NCI-H146 treated with DMSO at 0.1 percent for 48 hours (cell line): ENCODE data around the gene SH3BP5.

Experiments used
- DNase-seq: peaks from one replicate; lab custom pipeline; 2025; ENCODE audit not compliant: unreplicated experiment; lab: John Stamatoyannopoulos, UW

The SH3BP5 gene

DNA sequence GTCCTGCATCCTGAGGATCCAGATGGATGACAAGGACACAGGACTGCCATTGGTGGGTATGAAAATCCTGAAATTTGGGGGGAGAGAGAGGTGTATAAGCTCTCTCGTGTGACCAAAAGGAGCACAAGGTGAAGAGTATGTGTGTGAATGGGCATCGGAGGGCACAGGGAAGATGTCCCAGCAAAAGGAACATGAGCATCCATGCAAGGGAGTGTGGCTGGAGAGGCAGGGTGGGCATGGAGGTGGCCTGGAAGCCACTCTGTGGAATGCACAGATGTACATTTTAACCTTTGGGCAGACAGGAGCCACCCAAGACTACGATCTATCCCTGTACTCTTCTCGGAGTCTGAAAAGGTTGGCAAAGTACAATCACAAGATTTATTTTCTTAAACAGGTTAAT is 71.9 kb downstream of the SH3BP5 start:
- DNase-seq = no peak

DNA sequence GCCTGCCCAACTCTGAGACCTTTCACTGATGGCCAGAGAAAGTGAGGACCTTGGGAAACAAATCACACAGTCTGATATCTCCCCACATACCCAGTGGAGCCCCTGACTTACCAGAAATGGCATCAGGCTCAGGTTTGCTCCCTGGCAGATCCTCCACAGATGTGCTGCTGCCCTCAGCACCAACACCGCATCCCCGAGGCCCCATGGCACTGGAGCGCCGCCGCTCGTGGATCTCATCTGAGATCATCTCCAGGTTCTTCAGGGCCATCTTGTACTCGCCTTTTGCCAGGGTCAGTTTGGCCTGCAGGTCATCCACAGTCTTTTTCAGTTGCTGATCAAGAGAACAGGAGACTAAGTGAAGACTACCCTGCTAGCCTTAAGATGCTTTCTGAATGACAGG is 73.7 kb downstream of the SH3BP5 start:
- DNase-seq = no peak

- DNase-seq = no peak
Measured at GRCh38 chr3:15256861-15257341, 75.5 kb downstream of the SH3BP5 start.

- DNase-seq = no peak
Measured at GRCh38 chr3:15255215-15255614, 77.2 kb downstream of the SH3BP5 start.

GRCh38 chr3:15253023-15253697 is 79.2 kb downstream of the SH3BP5 start:
- DNase-seq = no peak

DNA sequence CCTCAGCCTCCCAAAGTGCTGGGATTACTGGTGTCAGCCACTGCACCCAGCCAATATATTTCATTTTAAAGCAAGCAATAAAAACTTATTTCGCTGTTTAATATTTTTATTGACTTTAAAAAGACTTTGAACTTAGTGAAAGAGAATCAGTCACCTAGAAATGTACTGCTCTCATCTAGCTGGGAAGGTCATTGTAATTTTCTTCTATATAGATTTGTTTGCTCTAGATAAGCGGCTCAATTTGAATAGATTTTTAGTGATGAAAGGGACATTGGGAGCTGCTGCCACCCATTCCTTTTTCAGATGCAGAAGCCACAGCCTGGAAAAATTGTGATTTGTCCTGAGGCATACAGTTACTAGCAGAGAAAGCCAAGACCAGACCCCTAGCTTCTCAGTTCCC is 86.2 kb downstream of the SH3BP5 start:
- DNase-seq = peak; percentile 31

- no peak for DNase-seq
Measured at GRCh38 chr3:15243822-15244482, 88.4 kb downstream of the SH3BP5 start.

- DNase-seq = no peak
Measured at GRCh38 chr3:15241341-15241740, 91.0 kb downstream of the SH3BP5 start.

- DNase-seq = no peak
Measured at GRCh38 chr3:15229262-15229661, 103.1 kb downstream of the SH3BP5 start.

DNA sequence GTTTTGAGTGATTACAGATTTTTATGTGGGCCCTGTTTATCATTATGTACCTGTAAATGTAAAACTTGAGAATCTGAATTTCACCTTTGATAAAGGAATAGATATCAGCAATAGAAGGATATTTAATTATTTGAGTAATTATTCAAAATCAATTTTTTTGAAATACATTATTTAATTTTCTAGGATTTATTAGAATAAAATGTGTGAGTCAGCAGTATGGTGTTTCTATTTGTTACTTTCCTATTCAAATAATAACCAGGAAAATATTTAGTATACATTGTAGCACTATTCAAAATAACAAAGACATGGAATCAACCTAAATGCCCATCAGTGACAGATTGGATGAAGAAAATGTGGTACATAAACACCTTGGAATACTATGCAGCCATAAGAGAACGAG is 104.2 kb downstream of the SH3BP5 start:
- DNase-seq = no peak

DNA sequence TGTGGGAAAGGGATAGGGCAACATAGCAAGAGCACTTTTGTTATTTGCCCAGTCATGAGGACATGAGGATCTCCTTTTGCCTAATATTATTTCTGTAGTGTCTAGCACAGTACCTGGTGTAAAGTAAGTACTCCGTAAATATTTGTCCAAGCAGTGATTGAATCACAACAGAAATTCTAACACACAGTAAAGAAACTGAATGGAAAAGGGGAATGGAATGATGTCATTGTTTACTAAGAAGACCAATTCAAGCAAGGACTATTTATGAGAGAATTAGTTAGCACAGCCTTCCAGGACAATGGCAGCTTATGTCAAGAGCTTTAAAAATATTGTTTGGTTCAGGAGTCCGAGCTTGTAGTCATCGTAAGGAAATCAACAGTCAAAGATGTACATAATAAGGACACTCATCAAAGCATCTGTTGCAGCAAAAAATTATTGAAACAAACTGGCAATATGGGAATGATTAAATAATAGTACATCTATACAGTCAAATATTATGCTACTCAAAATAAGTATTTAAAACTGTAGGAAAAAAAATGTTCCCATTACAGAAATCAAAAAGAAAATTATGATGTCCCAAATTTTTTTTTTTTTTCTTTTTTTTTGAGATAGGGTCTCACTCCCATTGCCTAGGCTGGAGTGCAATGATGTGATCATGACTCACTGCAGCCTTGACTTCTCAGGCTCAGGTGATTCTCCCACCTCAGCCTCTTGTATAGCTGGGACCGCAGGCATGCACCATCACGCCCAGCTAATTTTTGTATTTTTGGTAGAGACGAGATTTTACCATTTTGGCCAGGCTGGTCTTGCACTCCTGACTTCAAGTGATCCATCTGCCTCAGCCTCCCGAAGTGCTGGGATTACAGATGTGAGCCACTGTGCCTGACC is 108.5 kb downstream of the SH3BP5 start:
- DNase-seq = no peak

DNA sequence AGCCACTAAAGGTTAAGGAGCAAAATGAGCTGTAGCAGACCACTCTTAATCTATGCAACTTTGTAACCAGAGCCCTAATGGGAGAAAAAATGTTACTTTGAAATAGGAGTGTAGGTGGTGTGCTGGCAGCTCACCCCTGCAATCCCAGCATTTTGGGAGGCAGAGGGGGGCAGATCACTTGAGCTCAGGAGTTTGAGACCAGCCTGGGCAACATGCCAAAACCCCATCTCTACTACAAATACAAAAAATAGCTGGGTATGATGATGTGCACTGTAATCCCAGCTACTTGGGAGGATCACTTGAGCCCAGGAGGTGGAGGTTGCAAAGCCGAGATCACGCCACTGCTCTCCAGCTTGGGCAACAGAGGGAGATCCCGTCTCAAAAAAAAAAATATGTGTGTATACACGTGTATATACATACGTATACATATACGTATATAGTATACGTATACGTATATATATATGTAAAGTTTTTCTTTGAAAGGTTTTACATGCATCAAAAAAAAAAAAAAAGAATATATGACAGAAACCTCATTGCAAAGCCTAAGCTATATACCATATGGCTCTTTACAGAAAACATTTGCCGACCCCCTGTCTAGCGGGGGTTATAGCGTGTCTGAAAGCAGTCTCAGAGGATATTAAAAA is 110.7 kb downstream of the SH3BP5 start:
- no peak for DNase-seq

GRCh38 chr3:15220661-15221060 is 111.7 kb downstream of the SH3BP5 start:
- no peak for DNase-seq

- no peak for DNase-seq
Measured at GRCh38 chr3:15220056-15220455, 112.3 kb downstream of the SH3BP5 start.

DNA sequence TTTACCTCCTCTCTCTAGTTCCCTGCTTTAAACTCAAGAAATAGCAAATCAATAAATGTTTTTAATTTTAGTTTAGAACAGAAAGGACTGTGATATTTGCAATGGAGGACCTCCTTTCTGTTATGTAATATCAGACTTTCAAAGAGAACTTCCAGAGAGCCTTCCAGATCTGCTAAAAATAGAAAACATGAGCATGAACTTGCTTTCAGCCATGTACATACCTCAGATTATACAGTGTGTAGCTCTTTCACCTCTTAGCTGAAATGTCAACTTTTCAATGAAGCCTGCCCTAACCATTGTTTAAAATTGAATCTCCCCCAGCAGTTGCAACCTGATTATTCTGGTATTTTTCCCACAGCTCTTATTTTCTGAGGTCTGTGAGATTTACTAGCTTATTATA is 113.7 kb downstream of the SH3BP5 start:
- no peak for DNase-seq

GRCh38 chr3:15217841-15218267 is 114.5 kb downstream of the SH3BP5 start:
- DNase-seq = no peak

- DNase-seq = no peak
Measured at GRCh38 chr3:15217011-15217671, 115.2 kb downstream of the SH3BP5 start.

- no peak for DNase-seq
Measured at GRCh38 chr3:15216501-15216900, 115.9 kb downstream of the SH3BP5 start.

DNA sequence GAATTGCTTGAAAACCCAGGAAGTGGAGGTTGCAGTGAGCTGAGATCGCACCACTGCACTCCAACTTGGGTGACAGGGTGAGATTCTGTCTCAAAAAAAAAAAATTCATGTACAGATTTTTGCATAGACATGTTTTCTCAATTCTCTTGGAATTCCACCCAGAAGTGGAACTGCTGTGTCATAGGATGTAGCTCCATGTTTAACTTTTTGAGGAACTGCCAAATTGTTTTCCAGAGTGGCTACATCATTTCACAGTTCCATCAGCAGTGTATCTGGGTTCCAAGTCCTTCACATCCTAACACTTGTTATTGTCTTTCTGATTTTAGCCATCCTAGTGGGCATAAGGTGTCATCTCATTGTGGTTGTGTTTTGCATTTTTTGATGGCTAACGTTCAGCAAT is 116.4 kb downstream of the SH3BP5 start:
- DNase-seq = no peak

- DNase-seq = no peak
Measured at GRCh38 chr3:15214758-15215157, 117.6 kb downstream of the SH3BP5 start.

DNA sequence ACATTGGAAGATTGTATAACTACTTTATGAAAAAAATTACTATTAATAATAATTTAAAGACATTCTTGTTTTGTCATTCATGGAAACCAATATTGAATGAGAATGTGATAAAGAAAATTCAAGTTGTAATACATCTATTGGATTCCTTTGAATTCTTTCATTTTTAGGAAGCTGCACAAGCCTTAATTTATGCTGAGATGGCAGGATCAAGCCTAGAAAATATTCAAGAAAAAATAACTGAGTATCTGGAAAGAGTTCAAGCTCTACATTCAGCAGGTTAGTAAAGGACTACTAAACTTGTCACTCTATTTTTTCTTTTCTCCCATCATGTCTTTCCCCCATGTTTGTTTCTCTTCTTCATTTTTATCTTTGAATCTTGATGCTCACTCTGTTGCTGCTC is 120.4 kb downstream of the SH3BP5 start:
- no peak for DNase-seq
